HG03135 (cell line): Measurements from ENCODE around the gene GABRP.

Experiments used
- ATAC-seq: cut with Tn5 transposase; IDR thresholded peaks from one replicate; pipeline ENCODE4 v1.9.1; 2021; ENCODE audit warnings: mild to moderate bottlenecking, moderate library complexity; ENCODE audit not compliant: unreplicated experiment

GABRP gene

DNA sequence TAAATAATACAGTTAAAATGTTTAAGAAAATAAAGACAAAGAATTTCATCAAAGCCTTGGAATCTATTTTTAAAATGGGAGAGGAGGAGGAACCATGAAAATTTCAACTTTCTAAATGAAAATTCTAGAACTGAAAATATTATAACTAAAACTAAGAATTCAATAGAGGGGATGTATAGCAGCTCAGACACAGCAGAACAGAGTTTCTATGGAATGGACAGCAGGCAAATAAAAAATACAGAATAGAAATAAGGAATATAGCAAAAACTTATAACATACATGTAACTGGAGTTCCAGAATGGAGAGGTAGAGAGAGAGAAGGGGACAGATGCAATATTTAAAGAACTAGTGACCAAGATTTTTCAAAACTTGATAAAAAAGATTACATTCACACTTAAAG lies 76.9 kb downstream of the GABRP start:
- no peak for ATAC-seq

DNA sequence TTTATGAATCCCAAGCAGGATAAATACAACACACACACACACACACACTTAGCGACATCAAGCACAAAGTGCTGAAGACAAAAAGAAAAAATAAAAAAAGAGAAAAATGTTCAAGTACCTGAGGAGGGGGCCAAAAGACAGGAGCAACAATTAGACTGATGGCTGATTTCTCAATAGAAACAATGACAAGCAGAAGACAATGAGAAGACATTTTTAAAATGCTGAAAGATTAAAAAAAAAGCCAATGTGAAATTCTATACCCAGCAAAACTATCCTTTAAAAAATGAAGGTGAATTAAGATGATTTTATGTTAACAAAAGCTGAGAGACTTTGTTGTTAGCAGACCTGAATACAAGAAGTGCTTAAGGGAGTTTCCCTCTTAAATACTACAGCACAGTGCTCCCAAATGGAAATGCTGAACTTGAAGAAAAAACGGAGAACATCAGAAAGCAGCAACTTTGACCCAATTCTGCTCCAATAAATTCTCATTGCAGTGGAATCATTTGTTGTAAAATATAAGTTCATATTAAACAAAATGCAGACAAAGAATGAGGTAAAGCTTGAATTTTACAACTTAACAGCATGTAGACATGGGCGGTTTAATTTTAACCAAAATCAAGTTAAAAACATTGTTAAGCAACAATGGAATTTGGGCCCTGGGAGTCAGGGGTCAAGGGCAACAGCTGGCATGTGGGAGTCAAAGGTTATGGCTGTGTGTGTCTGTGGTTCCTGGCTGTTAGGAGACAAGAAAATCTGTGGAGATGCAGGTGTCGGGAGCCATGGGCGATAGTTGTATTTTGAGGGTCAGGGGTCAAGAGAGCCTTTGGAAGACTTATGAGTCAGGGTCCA lies 77.5 kb downstream of the GABRP start:
- ATAC-seq = no peak

DNA sequence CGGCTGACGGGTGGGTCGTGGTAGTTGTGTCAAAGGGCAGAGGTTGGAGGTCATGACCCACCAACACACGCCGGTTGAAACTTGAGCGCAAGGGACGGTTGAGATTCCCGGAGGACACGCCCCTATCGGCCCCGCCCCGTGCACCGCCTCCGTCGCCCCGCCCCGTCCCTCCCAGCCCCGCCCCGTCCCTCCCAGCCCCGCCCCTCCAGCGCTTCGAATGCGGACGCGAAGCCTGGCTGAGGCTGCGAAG lies 78.1 kb downstream of the GABRP start:
- no peak for ATAC-seq

DNA sequence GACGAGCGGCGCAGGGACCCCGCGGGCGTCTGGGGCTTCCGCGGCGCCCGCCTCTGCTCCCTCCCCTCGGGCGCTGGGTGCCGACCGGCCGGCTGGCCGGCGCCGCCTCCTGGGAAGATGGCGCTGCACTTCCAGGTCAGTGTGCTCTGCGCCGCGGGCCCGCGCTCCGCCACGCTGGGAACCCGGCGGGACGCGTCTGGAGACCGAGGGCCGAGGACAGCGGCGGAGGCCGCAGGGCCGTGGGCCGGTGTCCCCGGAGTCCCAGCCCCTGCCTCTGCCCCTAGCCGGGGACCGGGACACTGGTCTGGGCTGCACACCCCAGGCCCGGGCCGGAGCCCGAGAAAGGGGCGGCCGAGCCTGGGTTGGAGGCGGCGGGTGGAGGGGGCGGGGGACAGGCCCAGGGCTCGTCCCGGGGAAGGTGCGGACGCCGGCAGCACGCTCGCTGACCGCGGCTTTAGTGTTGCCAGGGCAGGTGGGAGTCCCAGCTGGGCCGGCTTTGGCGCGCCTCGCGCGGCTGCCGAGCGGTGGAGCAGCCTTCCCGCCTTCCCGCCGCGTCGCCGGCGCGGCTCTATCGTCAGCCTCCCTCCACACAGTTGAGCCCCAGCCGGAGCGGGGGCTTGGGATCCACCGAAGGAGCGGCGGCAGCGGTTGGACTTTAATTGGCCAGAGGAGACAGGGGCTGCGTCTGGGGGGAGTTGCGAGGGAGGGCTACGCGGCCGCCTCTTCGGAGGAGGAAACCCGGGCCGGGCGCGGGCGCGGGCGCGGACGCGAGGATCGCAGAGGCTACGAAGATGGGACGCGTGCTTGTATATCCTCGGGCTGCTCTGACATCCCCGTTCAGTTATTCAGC lies 78.6 kb downstream of the GABRP start, which contains the start of gene RANBP17:
RANBP17 (plus strand) TSS at position 102 of the 850 bp plus-strand sequence.
- no peak for ATAC-seq

DNA sequence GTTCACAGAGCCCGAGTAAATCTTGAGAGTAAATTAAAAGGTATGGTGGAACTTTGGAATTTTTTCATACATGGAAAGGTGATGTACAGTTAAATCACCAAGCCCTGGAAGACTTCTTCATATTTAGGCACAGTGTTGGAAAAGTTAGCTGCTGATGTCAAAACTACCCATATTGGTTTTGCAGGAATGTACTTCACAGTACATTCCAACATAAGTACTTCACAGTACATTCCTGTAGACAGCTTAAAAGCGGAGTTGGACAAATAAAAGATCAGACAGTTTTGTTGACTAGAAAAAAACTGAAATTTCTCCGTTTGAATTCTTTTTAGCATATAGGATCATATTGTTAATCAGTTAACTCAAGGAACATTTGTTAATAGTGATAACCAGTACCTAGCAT lies 80.1 kb downstream of the GABRP start:
- no peak for ATAC-seq
